Upper lobe of left lung (tissue), 4 donors: ENCODE results near the gene SFRP4.

Experiments used
- EP300 ChIP-seq, 4 donors: sonication (generic); formaldehyde crosslinking; IDR thresholded peaks; one replicate each; pipeline ENCODE4 v1.5.1; 2017; ENCODE audit warnings: antibody characterized with exemption in 4 of 4, control low read depth in 2 of 4
- POLR2A ChIP-seq, 4 donors: fragments of 450-650 bp; IDR thresholded peaks; one replicate each; pipeline ENCODE4 v1.5.1; 2016 to 2017; ENCODE audit warnings: antibody characterized with exemption in 4 of 4, mild to moderate bottlenecking in 2 of 4
- POLR2AphosphoS5 ChIP-seq, 2 donors: sonication (generic); formaldehyde crosslinking; IDR thresholded peaks; one replicate each; pipeline ENCODE4 v1.5.1; 2017; ENCODE audit warnings: antibody characterized with exemption in 2 of 2

GRCh38 chr7:37918526-37918925 is 1.9 kb upstream of the SFRP4 start:
- no peak for TF ChIP-seq POLR2AphosphoS5 (IDR thresholded peaks at IDR 0.05)
- TF ChIP-seq POLR2A (IDR thresholded peaks at IDR 0.05) = no peak
- TF ChIP-seq EP300 (IDR thresholded peaks at IDR 0.05) = no peak
